Kidney tubule cell (primary cell): ENCODE measurements around the gene CCDC27.
A peak's percentile ranks its signal among the peaks of the same experiment; 100 is the strongest.

ENCODE experiments used
- DNase-seq: peaks from one replicate; pipeline ENCODE4 v3.0.0-alpha.2; 2018; ENCODE audit warnings: low spot score

The CCDC27 gene

DNA sequence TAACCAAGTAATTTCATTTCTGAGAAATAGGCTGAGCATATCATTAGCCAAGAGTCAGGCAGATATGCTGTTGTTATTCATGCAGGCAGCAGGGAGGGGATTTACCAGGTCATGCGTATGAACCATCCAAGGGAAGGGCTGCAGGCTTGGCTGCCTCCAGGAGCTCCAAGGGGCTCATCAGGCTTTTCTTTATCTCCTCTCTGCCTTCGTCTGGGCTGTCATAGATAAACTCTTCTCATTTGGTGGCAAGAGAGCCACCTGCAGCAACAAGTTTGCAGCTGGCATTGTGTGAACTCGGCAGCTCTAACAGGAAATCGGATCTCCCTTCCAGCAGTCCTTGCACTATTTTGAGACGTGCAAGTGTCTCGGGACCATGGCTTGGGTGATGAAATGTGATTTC lies 7.5 kb downstream of the CCDC27 start:
- DNase-seq, result no peak

DNA sequence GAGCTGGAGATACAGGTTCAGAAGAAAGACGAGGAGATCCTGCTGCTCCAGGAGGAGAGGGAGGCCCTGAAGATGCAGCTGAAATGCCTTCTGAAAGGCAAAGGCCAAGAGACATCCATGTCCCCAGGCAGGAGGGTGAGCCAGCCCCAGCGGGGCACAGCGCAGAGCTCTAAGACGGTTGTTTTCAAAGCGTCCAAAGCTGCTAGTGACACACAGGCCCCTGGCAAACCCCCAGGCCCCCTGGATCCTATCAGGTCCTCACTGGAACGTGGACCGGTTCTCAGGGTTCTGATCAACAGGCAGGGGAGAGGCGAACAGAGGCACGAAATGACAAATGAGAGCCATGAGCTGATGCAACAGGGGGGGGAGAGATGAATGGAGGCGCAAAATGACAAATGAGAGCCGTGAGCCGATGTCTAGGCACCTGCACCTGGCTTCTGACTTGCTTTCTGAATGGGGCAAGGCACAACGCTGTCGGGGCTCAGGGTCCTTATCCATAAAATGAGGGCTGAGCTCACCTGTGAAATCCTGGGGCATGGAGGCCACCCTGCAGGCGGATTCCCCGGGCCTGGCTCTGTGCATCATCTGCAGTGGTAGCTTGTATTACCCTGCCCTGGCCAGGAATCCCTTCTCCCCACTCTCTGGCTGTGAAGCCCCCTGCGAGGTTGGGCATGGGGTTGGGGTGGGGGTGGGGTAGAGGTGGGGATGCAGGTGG lies 9.2 kb downstream of the CCDC27 start:
- no peak for DNase-seq

DNA sequence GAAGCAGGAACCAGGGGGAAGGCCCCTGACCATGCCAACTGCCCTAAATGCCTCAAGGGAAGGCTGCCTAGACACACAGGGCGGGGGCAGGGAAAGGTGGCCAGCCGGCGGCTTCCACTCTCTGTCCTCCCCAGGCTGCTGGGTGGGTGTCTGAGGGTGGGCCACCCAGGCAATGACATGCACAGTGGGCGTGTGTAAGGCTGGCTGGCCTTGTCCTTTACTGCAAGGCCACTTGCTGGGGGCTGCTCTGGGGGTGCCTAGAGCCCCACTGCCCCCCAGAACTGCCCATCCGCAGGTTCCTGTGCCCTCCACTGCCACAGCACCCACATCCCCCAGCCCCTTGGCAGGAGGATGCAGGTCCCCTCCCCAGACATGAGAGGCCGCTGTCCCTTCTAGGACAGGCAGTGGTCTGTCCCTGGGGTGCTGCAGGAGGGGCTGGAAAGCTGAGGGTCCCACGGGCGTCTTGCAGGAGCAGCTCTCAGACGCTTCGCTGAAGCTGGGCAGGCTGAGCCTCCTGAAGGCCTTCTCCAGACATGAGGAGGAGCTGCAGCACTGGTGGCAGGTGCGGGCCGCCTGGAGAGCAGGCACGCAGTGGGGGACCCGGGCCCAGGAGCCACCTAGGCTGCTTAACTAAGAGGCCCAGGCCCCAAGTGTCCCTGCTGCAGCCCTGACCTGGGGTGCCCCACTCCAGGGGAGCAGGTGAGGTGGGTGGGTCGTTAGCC lies 10.1 kb downstream of the CCDC27 start:
- DNase-seq, result no peak

DNA sequence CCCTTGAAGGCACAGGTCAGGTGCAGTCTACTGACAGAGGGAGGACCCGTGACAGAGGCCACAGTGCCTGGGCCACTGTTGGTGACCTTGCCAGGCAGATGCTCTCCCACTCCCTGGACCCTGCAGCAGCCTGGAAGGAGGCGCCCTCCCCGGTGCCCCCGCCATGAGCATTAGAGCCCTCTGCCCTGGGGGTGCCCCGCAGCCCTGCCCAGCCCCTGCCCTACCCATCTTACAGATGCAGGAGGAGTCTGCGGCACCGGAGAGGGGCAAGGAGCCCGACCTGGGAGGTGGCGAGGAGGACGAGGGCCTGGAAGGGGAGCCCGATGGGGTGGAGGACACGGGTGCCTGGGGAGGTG lies 10.6 kb downstream of the CCDC27 start:
- DNase-seq, result no peak

GRCh38 chr1:3763351-3764125 lies 11.3 kb downstream of the CCDC27 start:
- no peak for DNase-seq

- DNase-seq, result no peak
These were observed 15.2 kb downstream of the CCDC27 start for GRCh38 chr1:3767328-3767925.

GRCh38 chr1:3768811-3769390 lies 16.7 kb downstream of the CCDC27 start:
- DNase-seq, result no peak

DNA sequence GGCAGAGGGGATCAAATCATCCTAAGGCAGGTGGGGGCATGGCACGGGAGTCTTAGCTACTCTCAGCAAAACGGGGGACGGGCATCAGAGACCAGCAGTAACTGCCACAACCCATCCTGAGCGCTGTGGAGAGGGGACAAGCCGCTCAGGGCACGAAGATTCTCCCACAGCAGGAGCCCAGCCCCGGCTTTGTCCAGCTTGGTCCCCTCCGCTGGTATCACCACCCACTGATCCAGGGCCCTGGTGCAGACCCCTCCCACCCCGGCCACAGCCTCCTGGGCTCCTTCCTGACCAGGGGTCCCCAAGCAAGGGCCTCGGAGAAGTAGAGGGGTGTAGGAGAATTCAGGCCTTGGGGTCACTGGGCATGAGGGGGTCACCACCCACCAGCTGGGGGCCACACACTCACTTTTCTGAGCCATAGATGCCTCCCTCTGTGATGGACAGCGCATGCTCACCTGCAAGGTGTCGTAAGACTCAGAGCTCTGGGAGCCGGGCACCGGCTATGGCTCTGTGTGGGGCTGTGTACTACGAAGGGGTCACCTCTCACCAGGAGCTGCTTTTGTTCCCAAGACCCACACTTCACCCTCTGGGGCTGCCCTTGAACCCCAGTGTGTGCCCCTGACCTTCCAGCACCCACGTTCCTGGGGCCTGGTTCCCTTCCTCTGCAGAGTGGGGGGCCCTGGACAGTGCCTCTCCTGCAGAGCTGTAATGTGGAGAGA lies 18.0 kb downstream of the CCDC27 start:
- no peak for DNase-seq

- DNase-seq, result no peak
These were observed 19.1 kb downstream of the CCDC27 start for GRCh38 chr1:3771108-3772026.

GRCh38 chr1:3772027-3772714 lies 19.9 kb downstream of the CCDC27 start:
- DNase-seq, result peak; percentile 78

DNA sequence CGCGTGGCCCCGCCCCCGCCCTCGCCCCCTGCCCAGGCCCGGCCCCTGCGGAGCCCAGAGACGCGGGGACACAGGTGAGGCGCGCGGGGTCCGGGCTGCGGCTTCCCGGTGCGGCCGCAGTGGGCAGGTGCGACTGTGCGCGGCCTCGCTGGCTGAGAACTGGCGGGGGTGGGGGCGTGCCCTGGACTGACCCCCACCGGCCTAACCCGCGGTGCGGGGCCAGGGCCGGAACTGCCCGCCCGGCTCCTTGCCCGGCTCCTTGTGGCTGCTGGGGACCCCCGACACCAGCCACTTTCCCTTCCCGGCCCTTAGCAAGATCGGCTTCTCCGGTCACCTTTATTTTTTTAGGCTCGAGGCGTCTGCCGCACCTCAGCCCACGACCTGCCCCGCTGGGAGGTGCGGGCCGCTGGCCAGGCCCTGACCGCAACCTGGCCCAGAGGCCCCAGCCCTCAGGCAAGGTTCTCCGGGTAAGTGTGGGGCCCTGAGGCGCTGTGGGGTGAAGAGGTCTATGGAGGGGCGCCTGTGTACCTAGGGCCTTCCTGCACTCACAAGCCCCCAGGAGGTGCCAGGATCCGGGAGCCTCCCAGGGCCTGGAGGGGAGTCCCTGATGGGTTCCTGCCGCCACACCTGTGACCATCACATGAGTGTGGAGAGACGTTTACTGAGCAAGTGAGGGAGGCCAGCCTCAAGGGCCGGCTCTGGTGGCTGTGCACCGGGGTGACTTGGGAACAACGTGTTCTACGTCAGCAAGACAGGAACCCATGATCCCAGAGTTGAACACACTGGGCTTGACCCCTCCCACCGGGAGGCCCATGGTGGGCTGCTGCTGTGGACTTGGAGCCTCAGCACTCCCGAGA lies 20.7 kb downstream of the CCDC27 start, which contains the start of gene SMIM1:
TSS of gene SMIM1 (plus strand) at position 35 of the 857 bp plus-strand sequence. CDS start 2,625 bp downstream, outside the sequence.
- no peak for DNase-seq

DNA sequence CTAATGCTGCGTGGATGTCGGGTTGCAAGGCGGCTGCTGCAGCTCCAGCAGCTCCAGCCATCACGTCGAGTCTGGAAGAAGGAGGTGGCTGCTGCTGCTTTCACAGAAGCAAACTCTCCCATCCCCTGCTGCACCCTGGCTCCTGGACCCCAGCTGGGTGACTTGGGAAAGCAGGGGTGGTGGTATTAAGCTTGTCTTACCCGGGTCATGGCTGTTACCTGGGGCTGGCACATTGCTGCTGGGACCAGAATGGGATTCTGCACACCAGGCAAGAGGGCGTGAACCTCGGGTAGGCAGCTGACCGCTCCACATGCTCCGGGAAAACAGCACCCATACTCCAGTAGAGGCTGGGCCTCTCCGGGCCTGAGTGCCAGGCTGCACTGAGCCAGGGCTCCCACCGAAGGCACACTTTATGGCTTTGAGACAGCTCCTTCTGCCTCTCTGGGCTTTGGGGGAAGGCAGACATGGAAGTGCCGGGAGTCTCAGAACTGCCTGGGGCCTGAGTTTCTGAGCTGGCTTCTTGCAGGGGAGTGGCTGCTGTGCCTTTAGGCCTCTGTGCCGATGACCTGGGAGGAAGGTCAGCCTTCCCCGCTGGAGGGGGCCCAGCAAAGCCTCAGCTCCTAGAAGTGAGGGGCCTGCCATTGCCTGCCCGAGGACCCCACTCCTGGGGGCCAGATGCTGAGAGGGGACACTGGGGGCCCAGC lies 21.5 kb downstream of the CCDC27 start:
- no peak for DNase-seq

GRCh38 chr1:3774276-3774945 lies 22.2 kb downstream of the CCDC27 start:
- DNase-seq, result no peak

GRCh38 chr1:3774946-3775489 lies 22.8 kb downstream of the CCDC27 start:
- no peak for DNase-seq

GRCh38 chr1:3775490-3776230 lies 23.4 kb downstream of the CCDC27 start:
- peak; percentile 75 for DNase-seq

GRCh38 chr1:3776231-3776961 lies 24.1 kb downstream of the CCDC27 start:
- peak; percentile 32 for DNase-seq
